ENCODE results near the gene GPC6. TPM values are rescaled to one million over a fixed set of nuclear protein-coding genes. Genes with fewer than 3 reads are reported as not detected.

Gene GPC6
- total RNA-seq, 1 experiment from 2014 or later, result 1.6 TPM

GRCh38 chr13:93861818-93862217, 635.2 kb downstream of the GPC6 start:
- peak; percentile 84 to 87 for DNase-seq (ENCODE audit: low read depth in 1 of 2, low spot score in 2 of 2)
- Histone ChIP-seq H3K4me1 (replicated peaks) (peaks cover 45% of the 10 kb centered on the region), H3K27ac (peak overlapping the region; percentile 57), H3K4me3 (no peak overlapping the region), H3K27me3 (replicated peaks) (no peaks in the 10 kb centered on the region), H3K9me3 (replicated peaks) (no peaks in the 10 kb centered on the region), H3K36me3 (no peaks in the 10 kb centered on the region)

- no peak overlapping the region for H3K4me3 ChIP-seq
- peak in 1 of 2 experiments; percentile 44 for DNase-seq (ENCODE audit: low read depth in 1 of 2, low spot score in 2 of 2)
- no peaks in the 10 kb centered on the region for H3K36me3 ChIP-seq
- no peaks in the 10 kb centered on the region for H3K9me3 ChIP-seq (replicated peaks)
- H3K27ac ChIP-seq, result peak overlapping the region; percentile 57
- H3K27me3 ChIP-seq (replicated peaks), result no peaks in the 10 kb centered on the region
- peaks cover 45% of the 10 kb centered on the region for H3K4me1 ChIP-seq (replicated peaks)
These were observed 635.7 kb downstream of the GPC6 start for GRCh38 chr13:93862259-93862658.

DNA sequence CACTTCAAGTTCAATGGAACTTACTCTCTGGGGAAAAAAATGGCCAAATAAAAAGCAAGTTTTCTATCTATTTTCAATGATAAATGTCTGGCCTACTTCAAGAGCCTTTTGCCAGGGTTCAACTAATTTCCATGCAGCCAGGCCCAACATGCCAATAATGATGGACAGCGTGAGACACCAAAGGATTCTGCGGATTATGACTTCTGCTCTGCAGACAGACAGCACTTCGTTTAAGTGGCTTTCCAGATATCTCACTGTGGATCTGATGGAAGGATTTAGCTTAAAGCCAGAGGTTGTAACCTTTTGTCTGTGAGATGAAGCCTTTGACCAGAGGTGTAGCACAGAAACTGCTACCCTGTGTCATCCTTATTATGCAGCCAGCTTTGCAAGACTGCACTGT, 638.6 kb downstream of the GPC6 start:
- no peaks in the 10 kb centered on the region for H3K36me3 ChIP-seq
- no peak overlapping the region for H3K4me3 ChIP-seq
- DNase-seq (ENCODE audit: low read depth in 1 of 2, low spot score in 2 of 2), result no peak
- no peaks in the 10 kb centered on the region for H3K27me3 ChIP-seq (replicated peaks)
- no peak overlapping the region for H3K27ac ChIP-seq
- H3K4me1 ChIP-seq (replicated peaks), result peaks cover 24% of the 10 kb centered on the region
- no peaks in the 10 kb centered on the region for H3K9me3 ChIP-seq (replicated peaks)

- no peak overlapping the region for H3K27ac ChIP-seq
- peaks cover 5% of the 10 kb centered on the region for H3K4me1 ChIP-seq (replicated peaks)
- H3K36me3 ChIP-seq, result no peaks in the 10 kb centered on the region
- no peaks in the 10 kb centered on the region for H3K27me3 ChIP-seq (replicated peaks)
- no peaks in the 10 kb centered on the region for H3K9me3 ChIP-seq (replicated peaks)
- DNase-seq (ENCODE audit: low read depth in 1 of 2, low spot score in 2 of 2), result no peak
- H3K4me3 ChIP-seq, result no peak overlapping the region
These were observed 640.9 kb downstream of the GPC6 start for GRCh38 chr13:93867481-93867880.

DNA sequence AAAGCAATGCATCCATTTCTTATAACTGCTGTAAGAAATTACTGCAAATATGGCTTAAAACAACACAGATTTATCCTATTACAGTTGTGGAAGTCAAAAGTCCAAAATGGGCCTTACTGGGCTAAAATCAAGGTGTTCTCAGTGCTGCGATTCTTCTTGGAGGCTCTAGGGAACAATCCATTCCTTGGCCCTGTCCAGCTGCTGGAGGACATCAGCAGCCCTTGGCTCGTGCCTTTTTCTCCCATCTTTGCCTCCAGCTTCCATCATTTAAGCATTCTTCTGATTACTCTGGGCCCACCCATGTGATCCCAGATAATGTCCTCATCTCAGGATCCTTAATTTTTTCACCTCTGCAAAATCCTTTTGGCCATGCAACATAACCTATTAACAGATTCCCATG, 645.8 kb downstream of the GPC6 start:
- no peaks in the 10 kb centered on the region for H3K4me1 ChIP-seq (replicated peaks)
- no peaks in the 10 kb centered on the region for H3K36me3 ChIP-seq

DNA sequence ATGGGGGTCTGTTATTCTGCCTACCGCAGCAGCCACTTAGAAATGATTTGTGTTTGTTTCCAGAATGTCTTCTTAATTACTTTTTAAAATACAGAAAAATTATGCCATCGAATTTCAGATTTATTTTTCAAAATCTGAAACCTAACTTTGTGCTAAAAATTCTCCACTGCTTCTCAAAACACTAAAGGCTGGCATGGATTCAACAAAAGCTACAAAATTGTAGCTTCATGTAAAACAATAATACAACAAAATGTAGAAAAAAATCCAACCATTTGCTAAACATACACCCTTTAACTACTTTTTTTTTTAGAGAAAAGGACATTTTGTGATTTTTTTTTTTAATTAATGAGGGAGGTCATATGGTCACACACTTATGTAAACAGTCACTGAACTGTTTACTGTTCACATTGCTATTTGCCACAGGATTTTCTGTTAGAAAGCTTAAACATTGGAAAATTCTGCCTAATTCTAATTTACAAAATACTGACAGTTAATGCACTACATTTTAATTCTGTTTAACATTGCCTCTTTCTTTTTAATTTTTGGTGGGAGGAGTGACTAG, 646.3 kb downstream of the GPC6 start:
- Histone ChIP-seq H3K9me3 (replicated peaks) (no peaks in the 10 kb centered on the region), H3K36me3 (no peaks in the 10 kb centered on the region), H3K27ac (no peak overlapping the region), H3K27me3 (replicated peaks) (no peaks in the 10 kb centered on the region), H3K4me1 (replicated peaks) (no peaks in the 10 kb centered on the region), H3K4me3 (no peak overlapping the region)
- DNase-seq (ENCODE audit: low read depth in 1 of 2, low spot score in 2 of 2), result no peak

More for the DNA sequence above, 645.8 kb downstream of the GPC6 start:
- H3K9me3 ChIP-seq (replicated peaks), result no peaks in the 10 kb centered on the region
- DNase-seq (ENCODE audit: low read depth in 1 of 2, low spot score in 2 of 2), result no peak
- H3K27ac ChIP-seq, result no peak overlapping the region
- no peak overlapping the region for H3K4me3 ChIP-seq
- H3K27me3 ChIP-seq (replicated peaks), result no peaks in the 10 kb centered on the region

GRCh38 chr13:93875547-93875946, 648.9 kb downstream of the GPC6 start:
- DNase-seq (ENCODE audit: low read depth in 1 of 2, low spot score in 2 of 2), result no peak
- Histone ChIP-seq H3K36me3 (no peaks in the 10 kb centered on the region), H3K4me3 (no peak overlapping the region), H3K27me3 (replicated peaks) (no peaks in the 10 kb centered on the region), H3K9me3 (replicated peaks) (no peaks in the 10 kb centered on the region), H3K27ac (no peak overlapping the region), H3K4me1 (replicated peaks) (no peaks in the 10 kb centered on the region)

DNA sequence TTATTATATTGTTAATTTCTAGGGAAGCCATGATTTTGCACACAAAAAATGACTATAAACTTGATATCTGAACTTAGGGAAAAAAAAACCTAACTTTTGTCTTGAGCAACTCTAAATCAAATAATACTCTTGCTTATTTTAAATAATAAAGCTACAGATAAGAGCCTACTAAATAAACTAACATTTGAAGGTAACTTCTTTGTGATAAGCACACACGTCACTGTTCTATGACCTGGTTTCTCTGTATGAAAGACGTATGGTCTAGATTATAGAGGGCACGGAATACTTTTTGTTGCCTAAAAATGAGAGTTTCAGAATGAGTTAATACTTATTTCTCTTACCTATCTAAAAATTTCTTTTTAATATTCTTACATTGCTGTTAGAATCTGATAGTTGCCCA, 649.6 kb downstream of the GPC6 start:
- H3K27ac ChIP-seq, result no peak overlapping the region

DNA sequence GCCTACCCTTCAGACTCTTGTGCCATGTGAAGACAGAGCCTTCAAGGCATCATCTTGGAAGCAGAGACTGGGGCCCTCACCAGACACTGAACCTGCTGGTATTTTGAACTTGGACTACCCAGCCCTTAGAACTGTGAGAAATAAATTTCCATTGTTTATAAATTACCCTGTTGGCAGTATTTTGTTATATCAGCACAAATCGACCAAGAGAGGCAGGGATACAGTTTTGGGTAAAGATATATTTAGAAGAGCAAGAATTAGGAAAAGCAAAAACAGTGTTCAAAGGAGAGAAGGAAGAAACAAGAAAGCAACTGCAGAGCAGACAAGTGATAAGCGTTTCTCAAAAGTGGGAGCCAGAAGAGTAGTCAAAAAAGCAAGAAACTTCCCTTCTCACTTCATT, 652.1 kb downstream of the GPC6 start:
- no peaks in the 10 kb centered on the region for H3K27me3 ChIP-seq (replicated peaks)
- H3K36me3 ChIP-seq, result no peaks in the 10 kb centered on the region
- no peak for DNase-seq (ENCODE audit: low read depth in 1 of 2, low spot score in 2 of 2)
- no peak overlapping the region for H3K4me3 ChIP-seq
- H3K27ac ChIP-seq, result no peak overlapping the region
- no peaks in the 10 kb centered on the region for H3K9me3 ChIP-seq (replicated peaks)
- no peaks in the 10 kb centered on the region for H3K4me1 ChIP-seq (replicated peaks)

More for the DNA sequence above, 649.6 kb downstream of the GPC6 start:
- no peak for DNase-seq (ENCODE audit: low read depth in 1 of 2, low spot score in 2 of 2)
- Histone ChIP-seq H3K4me1 (replicated peaks) (no peaks in the 10 kb centered on the region), H3K27me3 (replicated peaks) (no peaks in the 10 kb centered on the region), H3K36me3 (no peaks in the 10 kb centered on the region), H3K4me3 (no peak overlapping the region), H3K9me3 (replicated peaks) (no peaks in the 10 kb centered on the region)

GRCh38 chr13:93881411-93881810, 654.8 kb downstream of the GPC6 start:
- H3K27ac ChIP-seq, result no peak overlapping the region
- no peak overlapping the region for H3K4me3 ChIP-seq
- H3K36me3 ChIP-seq, result no peaks in the 10 kb centered on the region
- no peaks in the 10 kb centered on the region for H3K9me3 ChIP-seq (replicated peaks)
- H3K27me3 ChIP-seq (replicated peaks), result no peaks in the 10 kb centered on the region
- no peaks in the 10 kb centered on the region for H3K4me1 ChIP-seq (replicated peaks)
- no peak for DNase-seq (ENCODE audit: low read depth in 1 of 2, low spot score in 2 of 2)

- no peaks in the 10 kb centered on the region for H3K4me1 ChIP-seq (replicated peaks)
- no peak overlapping the region for H3K27ac ChIP-seq
- no peaks in the 10 kb centered on the region for H3K36me3 ChIP-seq
- no peak for DNase-seq (ENCODE audit: low read depth in 1 of 2, low spot score in 2 of 2)
- no peak overlapping the region for H3K4me3 ChIP-seq
- H3K27me3 ChIP-seq (replicated peaks), result no peaks in the 10 kb centered on the region
- no peaks in the 10 kb centered on the region for H3K9me3 ChIP-seq (replicated peaks)
These were observed 655.6 kb downstream of the GPC6 start for GRCh38 chr13:93882086-93882651.

GRCh38 chr13:93889430-93889951, 662.9 kb downstream of the GPC6 start:
- Histone ChIP-seq H3K27ac (no peak overlapping the region), H3K4me3 (no peak overlapping the region), H3K4me1 (replicated peaks) (no peaks in the 10 kb centered on the region), H3K27me3 (replicated peaks) (no peaks in the 10 kb centered on the region), H3K36me3 (no peaks in the 10 kb centered on the region), H3K9me3 (replicated peaks) (no peaks in the 10 kb centered on the region)
- DNase-seq (ENCODE audit: low read depth in 1 of 2, low spot score in 2 of 2), result no peak

DNA sequence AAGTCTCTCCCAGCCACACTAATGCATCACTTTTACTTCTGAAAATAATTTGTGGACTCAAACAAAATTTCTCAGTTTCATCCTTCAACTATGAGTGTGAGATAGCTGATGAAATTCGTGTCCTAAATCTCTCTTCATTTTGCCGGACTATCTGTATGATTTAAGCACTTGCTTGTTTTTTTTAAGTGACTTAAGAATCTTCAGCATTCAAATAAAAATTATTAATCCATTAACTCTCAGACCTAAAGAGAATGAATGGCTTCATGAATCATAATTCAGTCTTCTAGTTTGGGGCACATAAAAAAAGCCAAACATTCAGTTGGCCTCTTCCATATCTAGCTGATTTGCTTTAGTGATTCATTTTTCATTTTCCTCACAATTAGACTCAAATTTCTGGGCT, 673.4 kb downstream of the GPC6 start:
- no peak overlapping the region for H3K4me3 ChIP-seq
- DNase-seq (ENCODE audit: low read depth in 1 of 2, low spot score in 2 of 2), result no peak
- H3K9me3 ChIP-seq (replicated peaks), result no peaks in the 10 kb centered on the region
- no peaks in the 10 kb centered on the region for H3K27me3 ChIP-seq (replicated peaks)
- no peaks in the 10 kb centered on the region for H3K36me3 ChIP-seq
- no peak overlapping the region for H3K27ac ChIP-seq
- H3K4me1 ChIP-seq (replicated peaks), result no peaks in the 10 kb centered on the region

- no peak overlapping the region for H3K4me3 ChIP-seq
- H3K36me3 ChIP-seq, result no peaks in the 10 kb centered on the region
- no peaks in the 10 kb centered on the region for H3K27me3 ChIP-seq (replicated peaks)
- no peak overlapping the region for H3K27ac ChIP-seq
- no peak for DNase-seq (ENCODE audit: low read depth in 1 of 2, low spot score in 2 of 2)
- H3K9me3 ChIP-seq (replicated peaks), result no peaks in the 10 kb centered on the region
- no peaks in the 10 kb centered on the region for H3K4me1 ChIP-seq (replicated peaks)
These were observed 674.1 kb downstream of the GPC6 start for GRCh38 chr13:93900731-93901130.

- Histone ChIP-seq H3K27ac (no peak overlapping the region), H3K4me3 (no peak overlapping the region), H3K27me3 (replicated peaks) (no peaks in the 10 kb centered on the region), H3K4me1 (replicated peaks) (no peaks in the 10 kb centered on the region), H3K36me3 (no peaks in the 10 kb centered on the region), H3K9me3 (replicated peaks) (no peaks in the 10 kb centered on the region)
- DNase-seq (ENCODE audit: low read depth in 1 of 2, low spot score in 2 of 2), result no peak
These were observed 677.3 kb downstream of the GPC6 start for GRCh38 chr13:93903909-93904308.

Data from SJSA1 (cell line).